GM13976 (cell line): ENCODE data around the gene AGBL1.

ENCODE experiments used
- DNase-seq: peaks from one replicate; pipeline ENCODE4 v3.0.0; 2012; ENCODE audit warnings: low spot score
- in situ Hi-C: fragments of 300-500 bp; cut with MboI; formaldehyde crosslinking; loops from one replicate; pipeline ENCODE4 v1.12.0; 2022; ENCODE audit warnings: low sequenced_read_pairs, mixed read lengths, inconsistent platforms; ENCODE audit not compliant: unreplicated experiment
- TF ChIP-seq, protein P1 (sequence below): IDR thresholded peaks from 2 replicates; pipeline ENCODE4 v1.5.1; 2012; ENCODE audit warnings: borderline replicate concordance, mild to moderate bottlenecking; ENCODE audit not compliant: insufficient read depth; ENCODE audit errors: extremely low read depth, missing control alignments, control extremely low read depth

The AGBL1 gene

GRCh38 chr15:86235667-86236066 is 156.0 kb downstream of the AGBL1 start:
- TF ChIP-seq, protein P1, sequence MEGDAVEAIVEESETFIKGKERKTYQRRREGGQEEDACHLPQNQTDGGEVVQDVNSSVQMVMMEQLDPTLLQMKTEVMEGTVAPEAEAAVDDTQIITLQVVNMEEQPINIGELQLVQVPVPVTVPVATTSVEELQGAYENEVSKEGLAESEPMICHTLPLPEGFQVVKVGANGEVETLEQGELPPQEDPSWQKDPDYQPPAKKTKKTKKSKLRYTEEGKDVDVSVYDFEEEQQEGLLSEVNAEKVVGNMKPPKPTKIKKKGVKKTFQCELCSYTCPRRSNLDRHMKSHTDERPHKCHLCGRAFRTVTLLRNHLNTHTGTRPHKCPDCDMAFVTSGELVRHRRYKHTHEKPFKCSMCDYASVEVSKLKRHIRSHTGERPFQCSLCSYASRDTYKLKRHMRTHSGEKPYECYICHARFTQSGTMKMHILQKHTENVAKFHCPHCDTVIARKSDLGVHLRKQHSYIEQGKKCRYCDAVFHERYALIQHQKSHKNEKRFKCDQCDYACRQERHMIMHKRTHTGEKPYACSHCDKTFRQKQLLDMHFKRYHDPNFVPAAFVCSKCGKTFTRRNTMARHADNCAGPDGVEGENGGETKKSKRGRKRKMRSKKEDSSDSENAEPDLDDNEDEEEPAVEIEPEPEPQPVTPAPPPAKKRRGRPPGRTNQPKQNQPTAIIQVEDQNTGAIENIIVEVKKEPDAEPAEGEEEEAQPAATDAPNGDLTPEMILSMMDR = no peak
- in situ Hi-C loops = no loop called here
- no peak for DNase-seq

GRCh38 chr15:86236356-86237110 is 156.9 kb downstream of the AGBL1 start:
- in situ Hi-C loops = no loop called here
- TF ChIP-seq, protein P1 = no peak
- DNase-seq = no peak

DNA sequence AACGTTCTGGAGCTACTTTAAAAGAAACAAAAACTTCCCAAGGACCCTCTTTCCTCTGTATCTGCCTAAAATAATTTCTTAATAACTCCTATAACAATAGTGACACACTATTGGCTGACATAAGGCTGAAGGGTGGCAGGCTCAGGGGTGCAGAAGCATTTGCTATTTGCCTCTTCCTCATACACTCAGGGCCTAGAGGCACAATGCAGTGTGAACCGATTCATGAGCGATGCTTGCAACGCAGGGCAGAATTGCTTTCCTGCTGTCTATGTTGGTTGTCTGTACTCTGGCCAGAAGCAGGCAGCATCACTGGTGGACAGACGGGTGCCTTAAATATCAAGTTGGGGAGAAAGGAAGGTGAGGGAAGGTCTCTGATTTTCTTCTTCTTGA is 157.4 kb downstream of the AGBL1 start:
- DNase-seq = no peak

GRCh38 chr15:86247249-86247955 is 167.7 kb downstream of the AGBL1 start:
- no peak for DNase-seq
- TF ChIP-seq, protein P1 = no peak
- in situ Hi-C loops = no loop called here

More for the DNA sequence above, 157.4 kb downstream of the AGBL1 start:
- TF ChIP-seq, protein P1 = no peak
- in situ Hi-C loops = no loop called here

- in situ Hi-C loops = no loop called here
- DNase-seq = no peak
These were observed 175.6 kb downstream of the AGBL1 start for GRCh38 chr15:86255247-86255646.

GRCh38 chr15:86256628-86257027 is 177.0 kb downstream of the AGBL1 start:
- DNase-seq = no peak
- TF ChIP-seq, protein P1 = no peak
- in situ Hi-C loops = no loop called here

More at GRCh38 chr15:86255247-86255646, 175.6 kb downstream of the AGBL1 start:
- TF ChIP-seq, protein P1 = no peak
